Endothelial cell of umbilical vein (primary cell): ENCODE data around the gene ABCC1. TPM values are rescaled to one million over a fixed set of nuclear protein-coding genes. Genes with fewer than 3 reads are reported as not detected.

Experiments used
- BruUV-seq: library from RNA; stranded (reverse); fragments of 400-500 nt; replicated peaks from 2 replicates; lab custom pipeline; 2021; lab: Mats Ljungman, UMichigan
- CTCF ChIA-PET: fragments of 300-600, 350-600 bp; sonication (Branson Sonifier 250); formaldehyde crosslinking; loops from one replicate; lab custom pipeline; 2021; ENCODE audit warnings: antibody characterized with exemption, inconsistent platforms; lab: Charles Lee
- POLR2A ChIA-PET: fragments of 300-600, 350-600 bp; sonication (Branson Sonifier 250); formaldehyde crosslinking; loops from one replicate; lab custom pipeline; 2021; ENCODE audit warnings: antibody characterized with exemption, inconsistent platforms; lab: Charles Lee
- DNase-seq: peaks from one replicate; pipeline ENCODE4 v3.0.0-alpha.2; 2011; ENCODE audit warnings: low read depth, low spot score
- FAIRE-seq: peaks from 2 replicates; lab custom pipeline; 2011; peaks lifted over from hg19 to GRCh38; lab: Jason Lieb, UNC
- H2AFZ ChIP-seq: 2 replicates; pipeline ENCODE4 v1.6.0; 2012; ENCODE audit warnings: low read depth, low read length, control low read depth, inconsistent platforms
- H3K27ac ChIP-seq: 2 replicates; pipeline ENCODE4 v1.5.1; 2011; ENCODE audit warnings: low read depth, mild to moderate bottlenecking, control low read depth, low read length, moderate library complexity; ENCODE audit not compliant: insufficient read depth
- H3K27me3 ChIP-seq, 2 experiments: 2 replicates each; pipeline versions ENCODE4 v1.6.0 to v1.6.1; 2011; ENCODE audit warnings: low read length in 2 of 2, mixed read lengths in 1 of 2; ENCODE audit not compliant: control insufficient read depth in 2 of 2, insufficient read depth in 2 of 2
- H3K36me3 ChIP-seq, 2 experiments: 2 replicates in 1 of 2; 3 replicates in 1 of 2; pipeline ENCODE4 v1.5.1; 2011; ENCODE audit warnings: low read length in 2 of 2, mild to moderate bottlenecking in 1 of 2, moderate library complexity in 1 of 2; ENCODE audit not compliant: control insufficient read depth in 2 of 2, insufficient read depth in 2 of 2; ENCODE audit errors: extremely low read depth in 1 of 2
- H3K4me1 ChIP-seq: 3 replicates; pipeline ENCODE4 v1.5.1; 2011; ENCODE audit warnings: mild to moderate bottlenecking, low read length; ENCODE audit not compliant: control insufficient read depth, insufficient read depth; ENCODE audit errors: extremely low read depth
- H3K4me2 ChIP-seq: 2 replicates; pipeline ENCODE4 v1.6.1; 2011; ENCODE audit warnings: low read length, control low read depth, mixed read lengths; ENCODE audit not compliant: insufficient read depth
- H3K4me3 ChIP-seq, 3 experiments: fragments of 200-600 bp in 1 of 3; sonication (generic), shearing (Covaris generic) in 1 of 3; replicated peaks in 1 of 3; 2 replicates each; pipeline ENCODE4 v1.5.1; 2011 to 2016; ENCODE audit warnings: control low read depth in 3 of 3, low read length in 3 of 3, mild to moderate bottlenecking in 2 of 3, inconsistent platforms in 1 of 3, low read depth in 1 of 3, moderate library complexity in 1 of 3; ENCODE audit not compliant: insufficient read depth in 1 of 3
- H3K79me2 ChIP-seq: 2 replicates; pipeline ENCODE4 v1.6.0; 2012; ENCODE audit warnings: low read length, inconsistent platforms; ENCODE audit not compliant: control insufficient read depth, insufficient read depth
- H3K9ac ChIP-seq: replicated peaks from 2 replicates; pipeline ENCODE3; 2011; ENCODE audit warnings: low read length, control low read depth; ENCODE audit not compliant: insufficient read depth; ENCODE audit errors: extremely low read depth
- H3K9me1 ChIP-seq: replicated peaks from 3 replicates; pipeline ENCODE4 v1.6.0; 2011; ENCODE audit warnings: mild to moderate bottlenecking, low read length; ENCODE audit not compliant: control insufficient read depth, insufficient read depth; ENCODE audit errors: extremely low read depth
- H3K9me3 ChIP-seq: replicated peaks from 2 replicates; pipeline ENCODE4 v1.5.1; 2012; ENCODE audit warnings: low read length, inconsistent platforms; ENCODE audit not compliant: control insufficient read depth, insufficient read depth
- H4K20me1 ChIP-seq: replicated peaks from 2 replicates; pipeline ENCODE3; 2011; ENCODE audit warnings: mild to moderate bottlenecking, low read length; ENCODE audit not compliant: control insufficient read depth, insufficient read depth; ENCODE audit errors: extremely low read depth
- CTCF ChIP-seq, 2 donors: IDR thresholded peaks; 1 replicate in 1 of 2; 2 replicates in 1 of 2; pipeline ENCODE4 v1.5.1; 2011; ENCODE audit warnings: low read length in 2 of 2, mild to moderate bottlenecking in 2 of 2, moderate library complexity in 2 of 2, control low read depth in 1 of 2, inconsistent platforms in 1 of 2, low read depth in 1 of 2; ENCODE audit not compliant: insufficient read depth in 1 of 2; ENCODE audit errors: extremely low read depth in 1 of 2
- EZH2 ChIP-seq: IDR thresholded peaks from 2 replicates; pipeline ENCODE4 v1.6.1; 2012; ENCODE audit warnings: borderline replicate concordance, low read depth, mild to moderate bottlenecking, moderate library complexity, low read length, inconsistent platforms; ENCODE audit not compliant: severe bottlenecking
- FOS ChIP-seq: IDR thresholded peaks from 2 replicates; pipeline ENCODE4 v1.6.1; 2011; ENCODE audit warnings: mild to moderate bottlenecking, low read length, moderate library complexity, borderline replicate concordance; ENCODE audit not compliant: insufficient read depth
- JUN ChIP-seq: IDR thresholded peaks from 2 replicates; pipeline ENCODE4 v1.6.1; 2011; ENCODE audit warnings: borderline replicate concordance, low read depth; ENCODE audit not compliant: insufficient read length, insufficient read depth
- MAX ChIP-seq: IDR thresholded peaks from 2 replicates; pipeline ENCODE4 v1.6.1; 2011; ENCODE audit not compliant: insufficient read depth, insufficient read length
- POLR2AphosphoS5 ChIP-seq: IDR thresholded peaks from 2 replicates; pipeline ENCODE4 v1.6.1; 2012; ENCODE audit warnings: low read depth, mild to moderate bottlenecking, control low read depth, low read length, moderate library complexity; ENCODE audit not compliant: insufficient read depth
- dilution Hi-C: fragments of 300-500 bp; cut with MboI; formaldehyde crosslinking; loops from one replicate; pipeline ENCODE4 v1.15.0; 2019; ENCODE audit warnings: low sequenced_read_pairs; ENCODE audit not compliant: extremely low pct_ligation_motif_present
- intact Hi-C: fragments of 100-400 bp; cut with micrococcal nuclease; formaldehyde crosslinking; loops from one replicate; pipeline ENCODE4 v1.10.0; 2022
- polyA plus RNA-seq, 4 experiments: library from polyadenylated mRNA; depleted of rRNA in 3 of 4; stranded (reverse) in 3 of 4; unstranded in 1 of 4; fragments of >200 nt; gene quantifications; 2 replicates each; pipeline versions ENCODE4 v1.2.1 to v1.2.3, GENCODE V29; 2011 to 2012; ENCODE audit warnings: missing spikeins in 1 of 4
- total RNA-seq: library from RNA; stranded (reverse); gene quantifications from 2 replicates; pipeline ENCODE4 v1.2.3, GENCODE V29; 2021

Gene ABCC1
- total and polyA plus RNA-seq, 2 donors (not counting 3 experiments of a cell fraction or from before 2014, with no cell fraction given), result 46.1 to 89.2 TPM

GRCh38 chr16:16186820-16187219 lies 237.4 kb downstream of the ABCC1 start:
- peaks cover 0 to 1% of the 10 kb centered on the region in 2 experiments for H3K27me3 ChIP-seq
- no peaks in the 10 kb centered on the region for H3K36me3 ChIP-seq
- no peak overlapping the region for H2AFZ ChIP-seq
- intact Hi-C loops, result no loop called here
- H3K4me3 ChIP-seq, result no peak overlapping the region
- H3K4me2 ChIP-seq, result no peak overlapping the region
- CTCF ChIA-PET, result interaction anchor here (0.9 to 2.4 kb wide), 7 partner anchors 9 to 409 kb away, joined by 3 to 9 read pairs (median 5); no protein-coding TSS in a partner anchor
- no peak overlapping the region for H3K9ac ChIP-seq
- H3K27ac ChIP-seq, result no peak overlapping the region
- dilution Hi-C loops, result no loop called here
- BruUV-seq, result no TSS peak
- no peaks in the 10 kb centered on the region for H4K20me1 ChIP-seq
- H3K4me1 ChIP-seq, result no peaks in the 10 kb centered on the region
- no peaks in the 10 kb centered on the region for H3K9me3 ChIP-seq
- H3K79me2 ChIP-seq, result no peaks in the 10 kb centered on the region
- TF ChIP-seq JUN (no peak), POLR2AphosphoS5 (no peak), CTCF (IDR thresholded peaks at IDR 0.05; ENCODE audit: extremely low read depth in 1 of 2, insufficient read depth in 1 of 2, low read depth in 1 of 2, low read length in 2 of 2) (no peak), FOS (no peak), MAX (no peak), EZH2 (no peak)
- DNase-seq (no peak), FAIRE-seq (no peak)
- POLR2A ChIA-PET, result no interaction called here
- no peaks in the 10 kb centered on the region for H3K9me1 ChIP-seq
